CD4-positive, alpha-beta T cell (primary cell): ENCODE measurements around the gene PTPRN2. TPM values are rescaled to one million over a fixed set of nuclear protein-coding genes. Genes with fewer than 3 reads are reported as not detected.
A peak's percentile ranks its signal among the peaks of the same experiment; 100 is the strongest.

Experiments
- ATAC-seq: fragments of 200-7000 bp; cut with Tn5 transposase; one replicate; pipeline ENCODE4 v1.10.0; 2022; ENCODE audit warnings: mild to moderate bottlenecking; ENCODE audit not compliant: poor library complexity
- CTCF ChIA-PET: fragments of 350-600 bp; sonication (Branson Sonifier 250); formaldehyde crosslinking; loops from one replicate; lab custom pipeline; 2021; ENCODE audit warnings: antibody characterized with exemption, inconsistent platforms; lab: Charles Lee
- POLR2A ChIA-PET: fragments of 350-600 bp; sonication (Branson Sonifier 250); formaldehyde crosslinking; loops from one replicate; lab custom pipeline; 2021; ENCODE audit warnings: antibody characterized with exemption, inconsistent platforms; lab: Charles Lee
- DNase-seq, 14 experiments: peaks; one replicate each; pipeline ENCODE4 v3.0.0-alpha.2; 2013 to 2020; ENCODE audit warnings: mixed read lengths in 2 of 14
- H3K27ac ChIP-seq, 2 donors: one replicate each; pipeline versions ENCODE4 v1.5.1 to v1.7.0; 2013; ENCODE audit warnings: low read length in 2 of 2, low read depth in 1 of 2, mild to moderate bottlenecking in 1 of 2
- H3K27me3 ChIP-seq, 2 experiments: 1 replicate in 1 of 2; 2 replicates in 1 of 2; pipeline versions ENCODE4 v1.6.1 to v1.7.0; 2013; ENCODE audit warnings: low read length in 2 of 2, control low read depth in 1 of 2, mild to moderate bottlenecking in 1 of 2, moderate library complexity in 1 of 2; ENCODE audit not compliant: insufficient read depth in 2 of 2, control insufficient read depth in 1 of 2
- H3K36me3 ChIP-seq: one replicate; pipeline ENCODE4 v1.6.1; 2013; ENCODE audit warnings: low read length, control low read depth; ENCODE audit not compliant: insufficient read depth
- H3K4me1 ChIP-seq: one replicate; pipeline ENCODE4 v1.6.1; 2013; ENCODE audit warnings: low read length, control low read depth; ENCODE audit not compliant: insufficient read depth
- H3K4me3 ChIP-seq: one replicate; pipeline ENCODE4 v1.5.1; 2013; ENCODE audit warnings: mild to moderate bottlenecking, low read length, moderate library complexity
- H3K9me3 ChIP-seq, 2 experiments: 1 replicate in 1 of 2; 2 replicates in 1 of 2; pipeline versions ENCODE4 v1.6.1 to v1.7.0; 2013; ENCODE audit warnings: low read length in 2 of 2, mild to moderate bottlenecking in 2 of 2, control low read depth in 1 of 2, moderate library complexity in 1 of 2; ENCODE audit not compliant: control insufficient read depth in 1 of 2, insufficient read depth in 1 of 2
- H3K27ac Mint-ChIP-seq: one replicate; pipeline ENCODE4 v1.8.0; 2020; ENCODE audit warnings: mixed read lengths
- H3K27me3 Mint-ChIP-seq: one replicate; pipeline ENCODE4 v1.8.0; 2021; ENCODE audit warnings: mixed read lengths
- H3K36me3 Mint-ChIP-seq: one replicate; pipeline ENCODE4 v1.8.0; 2021; ENCODE audit warnings: low read depth, mixed read lengths
- H3K4me1 Mint-ChIP-seq: one replicate; pipeline ENCODE4 v1.8.0; 2021; ENCODE audit warnings: low read depth, mixed read lengths
- H3K4me3 Mint-ChIP-seq: one replicate; pipeline ENCODE4 v1.8.0; 2020; ENCODE audit warnings: mild to moderate bottlenecking, mixed read lengths
- H3K9me3 Mint-ChIP-seq: one replicate; pipeline ENCODE4 v1.8.0; 2020; ENCODE audit warnings: mixed read lengths
- CTCF ChIP-seq: fragments of 200-600 bp; IDR thresholded peaks from one replicate; pipeline ENCODE4 v1.8.0; 2022; ENCODE audit warnings: antibody characterized with exemption, mild to moderate bottlenecking
- intact Hi-C, 2 experiments: fragments of 100-400 bp; cut with DNase I in 1 of 2; cut with micrococcal nuclease in 1 of 2; formaldehyde crosslinking; loops; one replicate each; pipeline versions ENCODE4 v1.15.1 to v1.9.0; 2023 to 2025; cut with DNase I, micrococcal nuclease
- total RNA-seq, 174 experiments: library from RNA in 2 of 174; stranded (reverse) in 2 of 174; gene quantifications; one replicate each; pipeline ENCODE4 v1.2.3 and lab custom pipeline; 2021 to 2026

The PTPRN2 gene
- total RNA-seq, 2 experiments from 2014 or later = 0.34 to 0.44 TPM

GRCh38 chr7:157568770-157569584 lies 1018.6 kb downstream of the PTPRN2 start:
- H3K27ac Mint-ChIP-seq = peak overlapping the region; percentile 62
- ChIA-PET CTCF (no interaction called here), POLR2A (interaction anchor here (1.2 to 2.2 kb wide), 4 partner anchors 16 to 98 kb away, joined by 5 to 10 read pairs (median 7); no protein-coding TSS in a partner anchor)
- ATAC-seq = peak; percentile 89
- H3K4me1 Mint-ChIP-seq = peaks cover 23% of the 10 kb centered on the region
- peak; percentile 41 to 88 (median 57) for DNase-seq
- intact Hi-C loops = loop anchor here in 1 of 2 experiments (10.0 kb wide), 1 partner anchor 134 kb away; no protein-coding TSS in a partner anchor
- no peaks in the 10 kb centered on the region for H3K27me3 Mint-ChIP-seq
- Histone ChIP-seq H3K4me1 (peaks cover 24% of the 10 kb centered on the region), H3K9me3 (no peaks in the 10 kb centered on the region), H3K27me3 (no peaks in the 10 kb centered on the region), H3K4me3 (peak overlapping the region; percentile 62), H3K36me3 (no peaks in the 10 kb centered on the region), H3K27ac (no peak overlapping the region)
- peak overlapping the region; percentile 91 for H3K4me3 Mint-ChIP-seq
- H3K9me3 Mint-ChIP-seq = no peaks in the 10 kb centered on the region
- H3K36me3 Mint-ChIP-seq = no peaks in the 10 kb centered on the region
- no peak for TF ChIP-seq CTCF

GRCh38 chr7:157568106-157568769 lies 1019.4 kb downstream of the PTPRN2 start:
- H3K36me3 ChIP-seq = no peaks in the 10 kb centered on the region
- H3K4me1 ChIP-seq = peaks cover 18% of the 10 kb centered on the region
- peak; percentile 41 for ATAC-seq
- no peaks in the 10 kb centered on the region for H3K9me3 Mint-ChIP-seq
- peak overlapping the region; percentile 62 for H3K4me3 ChIP-seq
- TF ChIP-seq CTCF = no peak
- H3K27ac ChIP-seq = no peak overlapping the region
- intact Hi-C loops = loop anchor here in 1 of 2 experiments (10.0 kb wide), 1 partner anchor 133 kb away; no protein-coding TSS in a partner anchor
- no peaks in the 10 kb centered on the region for H3K36me3 Mint-ChIP-seq
- peak overlapping the region; percentile 62 for H3K27ac Mint-ChIP-seq
- CTCF ChIA-PET = no interaction called here
- peaks cover 19% of the 10 kb centered on the region for H3K4me1 Mint-ChIP-seq
- no peaks in the 10 kb centered on the region for H3K27me3 ChIP-seq
- no peaks in the 10 kb centered on the region for H3K9me3 ChIP-seq
- POLR2A ChIA-PET = interaction anchor here (1.2 to 2.2 kb wide), 4 partner anchors 17 to 97 kb away, joined by 5 to 10 read pairs (median 7); no protein-coding TSS in a partner anchor
- no peak for DNase-seq
- peak overlapping the region; percentile 91 for H3K4me3 Mint-ChIP-seq
- H3K27me3 Mint-ChIP-seq = no peaks in the 10 kb centered on the region

- intact Hi-C loops = loop anchor here in 1 of 2 experiments (10.0 kb wide), 1 partner anchor 133 kb away; no protein-coding TSS in a partner anchor
- Mint-ChIP-seq H3K36me3 (no peaks in the 10 kb centered on the region), H3K9me3 (no peaks in the 10 kb centered on the region), H3K4me1 (peaks cover 19% of the 10 kb centered on the region), H3K27ac (no peak overlapping the region), H3K4me3 (peak overlapping the region; percentile 20), H3K27me3 (no peaks in the 10 kb centered on the region)
- ChIA-PET CTCF (no interaction called here), POLR2A (interaction anchor here (2.2 kb wide), 1 partner anchor 96 kb away, joined by 10 read pairs; no protein-coding TSS in a partner anchor)
- no peak for TF ChIP-seq CTCF
- Histone ChIP-seq H3K27ac (no peak overlapping the region), H3K4me3 (no peak overlapping the region), H3K27me3 (no peaks in the 10 kb centered on the region), H3K36me3 (no peaks in the 10 kb centered on the region), H3K4me1 (peaks cover 18% of the 10 kb centered on the region), H3K9me3 (no peaks in the 10 kb centered on the region)
- ATAC-seq (no peak), DNase-seq (no peak)
Observed at GRCh38 chr7:157567666-157568065, 1020.0 kb downstream of the PTPRN2 start.
